ENCODE measurements around the gene TSPY9.
"Not testable (repeated sequence)": the region's sequence is repeated elsewhere in the genome, so short reads cannot be mapped to it uniquely, and the experiment has no call there.

TSPY9 gene

GRCh38 chrY:9486967-9487366 is at the start of gene TSPY9:
TSPY9 (plus strand) TSS chrY:9487267; CDS start chrY:9487313, 46 bp downstream.
- not testable (repeated sequence) for DNase-seq (ENCODE audit: low read depth)

- DNase-seq (ENCODE audit: low read depth): not testable (repeated sequence)
Measured at GRCh38 chrY:9466655-9467054, 20.4 kb upstream of the TSPY9 start, which contains the start of gene TSPY1. TSPY1 (plus strand) TSS chrY:9466955; CDS start chrY:9467001, 46 bp downstream.

- DNase-seq (ENCODE audit: low read depth): not testable (repeated sequence)
Measured at GRCh38 chrY:9504396-9504795, 17.3 kb downstream of the TSPY9 start.

- not testable (repeated sequence) for DNase-seq (ENCODE audit: low read depth)
Measured at GRCh38 chrY:9516287-9516686, 29.2 kb downstream of the TSPY9 start.

GRCh38 chrY:9527580-9527979 is 40.5 kb downstream of the TSPY9 start, which contains the start of gene TSPY10:
TSPY10 (plus strand) TSS chrY:9527880; CDS start chrY:9527926, 46 bp downstream.
- DNase-seq (ENCODE audit: low read depth): not testable (repeated sequence)
